Thymus (tissue), 14 donors: ENCODE measurements around the gene GPX6. TPM values are rescaled to one million over a fixed set of nuclear protein-coding genes. Genes with fewer than 3 reads are reported as not detected.
"Not testable (repeated sequence)": the region's sequence is repeated elsewhere in the genome, so short reads cannot be mapped to it uniquely, and the experiment has no call there.

Source experiments
- DNase-seq, 9 donors: peaks; one replicate each; pipeline ENCODE4 v3.0.0-alpha.2; 2013; ENCODE audit warnings: low spot score in 9 of 9, low read depth in 6 of 9, missing footprints in 1 of 9
- H3K27ac ChIP-seq, 2 donors: one replicate each; pipeline ENCODE4 v1.5.1; 2013; ENCODE audit warnings: control low read depth in 1 of 2, low read depth in 1 of 2, low read length in 1 of 2, mild to moderate bottlenecking in 1 of 2, moderate library complexity in 1 of 2
- H3K27me3 ChIP-seq, 2 donors: one replicate each; pipeline ENCODE4 v1.5.1; 2013; ENCODE audit warnings: low read length in 1 of 2; ENCODE audit not compliant: control insufficient read depth in 2 of 2, insufficient read depth in 1 of 2
- H3K36me3 ChIP-seq, 2 donors: one replicate each; pipeline ENCODE4 v1.5.1; 2013; ENCODE audit warnings: low read length in 1 of 2, mild to moderate bottlenecking in 1 of 2, moderate library complexity in 1 of 2; ENCODE audit not compliant: control insufficient read depth in 2 of 2, insufficient read depth in 2 of 2
- H3K4me1 ChIP-seq, 2 donors: one replicate each; pipeline ENCODE4 v1.5.1; 2013; ENCODE audit warnings: low read length in 2 of 2; ENCODE audit not compliant: control insufficient read depth in 2 of 2, insufficient read depth in 2 of 2
- H3K4me3 ChIP-seq, 2 donors: one replicate each; pipeline ENCODE4 v1.5.1; 2013; ENCODE audit warnings: low read length in 2 of 2, control low read depth in 1 of 2, mild to moderate bottlenecking in 1 of 2
- H3K9me3 ChIP-seq, 2 donors: one replicate each; pipeline ENCODE4 v1.5.1; 2013; ENCODE audit warnings: low read length in 1 of 2, mild to moderate bottlenecking in 1 of 2; ENCODE audit not compliant: control insufficient read depth in 2 of 2, insufficient read depth in 1 of 2
- WGBS: extraction: QIAGEN DNeasy Blood & Tissue Kit; methylation state at CpG from one replicate; pipeline ENCODE4 v1.1.7; 2013; 5-methylcytosine and 5-hydroxymethylcytosine counted together
- long read RNA-seq, 10 donors: transcript quantifications; one replicate each; lab custom pipeline, GENCODE V29; 2026
- polyA plus RNA-seq: library from polyadenylated mRNA; stranded (reverse); fragments of 200-250 nt; gene quantifications from one replicate; pipeline ENCODE4 v1.2.3, GENCODE V29; 2013
- total RNA-seq: library from RNA; stranded (reverse); fragments of 120-200 nt; gene quantifications from one replicate; pipeline ENCODE4 v1.2.4, GENCODE V29; 2013
- donor health status: healthy.

Gene GPX6
- not detected for total RNA-seq
- polyA plus RNA-seq = not detected
- long read RNA-seq, donor 1 = 0 reads
- long read RNA-seq, donor 2 = 0 reads
- long read RNA-seq, donor 3 = 0 reads
- long read RNA-seq, donor 4 = 0 reads
- long read RNA-seq, donor 5 = 0 reads
- long read RNA-seq, donor 6 = 0 reads
- long read RNA-seq, donor 7 = 0 reads
- long read RNA-seq, donor 8 = 0 reads
- long read RNA-seq, donor 9 = 0 reads
- long read RNA-seq, donor 10 = 0 reads

GRCh38 chr6:28515676-28516075, at the start of gene GPX6:
Gene GPX6 (minus strand): TSS chr6:28515793. CDS start chr6:28515743, 50 bp downstream.
- no peak for DNase-seq
- H3K4me3 ChIP-seq = no peak within 1 kb of the TSS
- H3K4me1 ChIP-seq = no peaks in the 10 kb centered on the region
- H3K27me3 ChIP-seq = peaks cover 0 to 13% of the 10 kb centered on the region in 2 donors
- H3K9me3 ChIP-seq = no peaks in the 10 kb centered on the region
- no peaks in the 10 kb centered on the region for H3K36me3 ChIP-seq
- 64% methylated on average over 4 of the region's 4 CpGs for WGBS
- no peak within 1 kb of the TSS for H3K27ac ChIP-seq

- no peaks in the 10 kb centered on the region for H3K36me3 ChIP-seq
- no peaks in the 10 kb centered on the region for H3K9me3 ChIP-seq
- H3K27me3 ChIP-seq = peaks cover 0 to 2% of the 10 kb centered on the region in 2 donors
- H3K27ac ChIP-seq = no peak overlapping the region
- H3K4me1 ChIP-seq = no peaks in the 10 kb centered on the region
- 92% methylated on average over 3 of the region's 3 CpGs for WGBS
- no peak for DNase-seq
- no peak overlapping the region for H3K4me3 ChIP-seq
Measured at GRCh38 chr6:28563430-28564095, 48.0 kb upstream of the GPX6 start.

- DNase-seq = no peak
- no peaks in the 10 kb centered on the region for H3K36me3 ChIP-seq
- no peak overlapping the region for H3K27ac ChIP-seq
- no peak overlapping the region for H3K4me3 ChIP-seq
- WGBS = 86% methylated on average over 3 of the region's 3 CpGs
- no peaks in the 10 kb centered on the region for H3K4me1 ChIP-seq
- no peaks in the 10 kb centered on the region for H3K9me3 ChIP-seq
- peaks cover 0 to 9% of the 10 kb centered on the region in 2 donors for H3K27me3 ChIP-seq
Measured at GRCh38 chr6:28558629-28559028, 43.0 kb upstream of the GPX6 start.

- Histone ChIP-seq H3K9me3 (no peaks in the 10 kb centered on the region), H3K27me3 (peaks cover 4 to 18% of the 10 kb centered on the region in 2 donors), H3K4me3 (no peak overlapping the region), H3K4me1 (no peaks in the 10 kb centered on the region), H3K36me3 (no peaks in the 10 kb centered on the region), H3K27ac (no peak overlapping the region)
- WGBS = 75% methylated on average over 2 of the region's 2 CpGs
- no peak for DNase-seq
Measured at GRCh38 chr6:28555136-28555535, 39.5 kb upstream of the GPX6 start.

- no peak for DNase-seq
- no peaks in the 10 kb centered on the region for H3K36me3 ChIP-seq
- no peaks in the 10 kb centered on the region for H3K4me1 ChIP-seq
- H3K4me3 ChIP-seq = no peak overlapping the region
- 37% methylated on average over 25 of the region's 25 CpGs for WGBS
- peaks cover 4 to 20% of the 10 kb centered on the region in 2 donors for H3K27me3 ChIP-seq
- no peak overlapping the region for H3K27ac ChIP-seq
- no peaks in the 10 kb centered on the region for H3K9me3 ChIP-seq
Measured at GRCh38 chr6:28553986-28554881, 38.6 kb upstream of the GPX6 start.

GRCh38 chr6:28553384-28553985, 37.9 kb upstream of the GPX6 start:
- H3K27me3 ChIP-seq = peaks cover 4 to 20% of the 10 kb centered on the region in 2 donors

GRCh38 chr6:28551891-28552666, 36.5 kb upstream of the GPX6 start:
- DNase-seq = no peak
- peaks cover 4 to 20% of the 10 kb centered on the region in 2 donors for H3K27me3 ChIP-seq
- H3K36me3 ChIP-seq = no peaks in the 10 kb centered on the region
- H3K9me3 ChIP-seq = no peaks in the 10 kb centered on the region
- WGBS = 72% methylated on average over 4 of the region's 4 CpGs
- no peak overlapping the region for H3K27ac ChIP-seq
- H3K4me3 ChIP-seq = no peak overlapping the region
- no peaks in the 10 kb centered on the region for H3K4me1 ChIP-seq

More at GRCh38 chr6:28553384-28553985, 37.9 kb upstream of the GPX6 start:
- Histone ChIP-seq H3K9me3 (no peaks in the 10 kb centered on the region), H3K27ac (no peak overlapping the region), H3K4me3 (no peak overlapping the region), H3K4me1 (no peaks in the 10 kb centered on the region), H3K36me3 (no peaks in the 10 kb centered on the region)
- DNase-seq = no peak
- 55% methylated on average over 8 of the region's 8 CpGs for WGBS

- 84% methylated on average over 3 of the region's 3 CpGs for WGBS
- Histone ChIP-seq H3K4me1 (peaks cover 0 to 10% of the 10 kb centered on the region in 2 donors), H3K27me3 (peaks cover 10 to 18% of the 10 kb centered on the region in 2 donors)
- not testable (repeated sequence) for H3K9me3 ChIP-seq, H3K4me3 ChIP-seq, H3K27ac ChIP-seq, DNase-seq, H3K36me3 ChIP-seq
Measured at GRCh38 chr6:28547003-28547402, 31.4 kb upstream of the GPX6 start.
